ENCODE data around the gene PAX9.

The PAX9 gene

GRCh38 chr14:36661506-36662257 lies at the start of gene PAX9:
PAX9 (plus strand) TSS chr14:36661860; CDS start chr14:36662090, 230 bp downstream.
- no peak for TF ChIP-seq GATA3 (IDR thresholded peaks at IDR 0.05; ENCODE audit: low read depth, low read length)
- TF ChIP-seq GATA2 (IDR thresholded peaks at IDR 0.05; ENCODE audit: low read depth, low read length) = no peak

DNA sequence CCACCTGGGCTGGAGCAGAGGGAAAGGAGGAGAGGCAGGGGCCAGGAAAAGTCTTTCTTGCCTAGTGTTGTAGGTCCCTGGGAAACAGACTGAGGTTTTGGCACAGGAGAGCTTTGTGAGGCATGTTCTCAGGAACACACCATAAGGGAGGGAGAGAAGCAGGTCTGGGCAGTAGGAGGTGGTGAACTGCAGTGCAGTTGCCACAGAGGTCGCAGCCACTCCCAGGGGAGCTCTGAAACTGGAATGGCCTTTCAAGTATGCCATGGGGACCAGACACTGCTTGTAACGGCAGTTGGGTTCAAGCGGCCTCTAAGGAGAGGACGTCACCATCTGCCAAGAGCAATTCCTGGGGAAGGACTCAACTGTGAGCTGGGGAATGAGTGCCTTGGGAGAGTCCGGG lies 43.8 kb upstream of the PAX9 start:
- no peak for TF ChIP-seq GATA2 (IDR thresholded peaks at IDR 0.05; ENCODE audit: low read depth, low read length)
- no peak for TF ChIP-seq GATA3 (IDR thresholded peaks at IDR 0.05; ENCODE audit: low read depth, low read length)

- TF ChIP-seq GATA2 (IDR thresholded peaks at IDR 0.05; ENCODE audit: low read depth, low read length) (no peak), GATA3 (IDR thresholded peaks at IDR 0.05; ENCODE audit: low read depth, low read length) (no peak)
Measured at GRCh38 chr14:36618641-36619040, 43.0 kb upstream of the PAX9 start.

DNA sequence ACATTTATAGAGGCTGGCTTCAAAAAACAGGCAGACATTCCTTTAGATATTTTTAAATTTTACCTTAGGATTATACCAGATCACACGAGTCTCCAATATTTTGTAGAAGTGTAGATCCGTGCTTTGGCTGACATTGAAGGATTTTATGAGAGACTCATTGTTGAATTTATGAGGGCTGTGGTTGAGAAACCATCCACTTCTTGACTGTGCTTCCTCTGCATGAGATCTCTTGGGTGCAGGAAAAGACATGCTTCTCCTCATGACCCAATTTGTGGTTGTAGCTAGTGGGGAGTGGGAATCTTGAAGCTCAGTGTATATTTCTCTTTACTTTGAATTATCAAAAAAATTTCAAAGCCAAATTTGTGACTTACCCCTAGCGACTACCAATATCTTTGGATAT lies 42.5 kb upstream of the PAX9 start:
- TF ChIP-seq GATA2 (IDR thresholded peaks at IDR 0.05; ENCODE audit: low read depth, low read length) (no peak), GATA3 (IDR thresholded peaks at IDR 0.05; ENCODE audit: low read depth, low read length) (no peak)

- TF ChIP-seq GATA3 (IDR thresholded peaks at IDR 0.05; ENCODE audit: low read depth, low read length) (no peak), GATA2 (IDR thresholded peaks at IDR 0.05; ENCODE audit: low read depth, low read length) (no peak)
Measured at GRCh38 chr14:36619853-36620252, 41.8 kb upstream of the PAX9 start.

- TF ChIP-seq GATA2 (IDR thresholded peaks at IDR 0.05; ENCODE audit: low read depth, low read length) (no peak), GATA3 (IDR thresholded peaks at IDR 0.05; ENCODE audit: low read depth, low read length) (no peak)
Measured at GRCh38 chr14:36625014-36625413, 36.6 kb upstream of the PAX9 start.

GRCh38 chr14:36625436-36625835 lies 36.2 kb upstream of the PAX9 start:
- no peak for TF ChIP-seq GATA3 (IDR thresholded peaks at IDR 0.05; ENCODE audit: low read depth, low read length)
- no peak for TF ChIP-seq GATA2 (IDR thresholded peaks at IDR 0.05; ENCODE audit: low read depth, low read length)

GRCh38 chr14:36626151-36626550 lies 35.5 kb upstream of the PAX9 start:
- TF ChIP-seq GATA2 (IDR thresholded peaks at IDR 0.05; ENCODE audit: low read depth, low read length) (no peak), GATA3 (IDR thresholded peaks at IDR 0.05; ENCODE audit: low read depth, low read length) (no peak)

GRCh38 chr14:36627981-36628380 lies 33.7 kb upstream of the PAX9 start:
- TF ChIP-seq GATA3 (IDR thresholded peaks at IDR 0.05; ENCODE audit: low read depth, low read length) (no peak), GATA2 (IDR thresholded peaks at IDR 0.05; ENCODE audit: low read depth, low read length) (no peak)

DNA sequence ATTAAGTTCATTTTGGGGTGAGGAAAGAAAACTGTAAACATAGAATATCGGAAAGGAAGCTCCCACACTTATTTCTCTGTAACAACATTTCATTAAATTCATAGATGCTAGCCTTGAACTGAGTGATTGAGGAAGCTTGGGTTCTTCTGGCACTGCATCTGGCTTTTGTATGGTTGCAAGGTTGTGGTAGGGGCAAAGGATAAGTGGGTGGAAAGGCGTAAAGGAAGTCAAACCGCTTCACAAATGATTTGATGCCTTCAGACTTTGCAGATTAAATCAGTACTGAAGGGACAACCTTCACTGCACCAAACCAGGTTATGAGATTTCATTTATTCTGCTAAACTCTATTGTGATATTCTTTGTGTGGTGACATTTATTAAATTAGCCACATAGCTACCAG lies 28.1 kb upstream of the PAX9 start:
- no peak for TF ChIP-seq GATA3 (IDR thresholded peaks at IDR 0.05; ENCODE audit: low read depth, low read length)
- TF ChIP-seq GATA2 (IDR thresholded peaks at IDR 0.05; ENCODE audit: low read depth, low read length) = no peak

- TF ChIP-seq GATA2 (IDR thresholded peaks at IDR 0.05; ENCODE audit: low read depth, low read length) (no peak), GATA3 (IDR thresholded peaks at IDR 0.05; ENCODE audit: low read depth, low read length) (no peak)
Measured at GRCh38 chr14:36646664-36647416, 14.8 kb upstream of the PAX9 start.

- no peak for TF ChIP-seq GATA3 (IDR thresholded peaks at IDR 0.05; ENCODE audit: low read depth, low read length)
- TF ChIP-seq GATA2 (IDR thresholded peaks at IDR 0.05; ENCODE audit: low read depth, low read length) = no peak
Measured at GRCh38 chr14:36647417-36647823, 14.2 kb upstream of the PAX9 start.

DNA sequence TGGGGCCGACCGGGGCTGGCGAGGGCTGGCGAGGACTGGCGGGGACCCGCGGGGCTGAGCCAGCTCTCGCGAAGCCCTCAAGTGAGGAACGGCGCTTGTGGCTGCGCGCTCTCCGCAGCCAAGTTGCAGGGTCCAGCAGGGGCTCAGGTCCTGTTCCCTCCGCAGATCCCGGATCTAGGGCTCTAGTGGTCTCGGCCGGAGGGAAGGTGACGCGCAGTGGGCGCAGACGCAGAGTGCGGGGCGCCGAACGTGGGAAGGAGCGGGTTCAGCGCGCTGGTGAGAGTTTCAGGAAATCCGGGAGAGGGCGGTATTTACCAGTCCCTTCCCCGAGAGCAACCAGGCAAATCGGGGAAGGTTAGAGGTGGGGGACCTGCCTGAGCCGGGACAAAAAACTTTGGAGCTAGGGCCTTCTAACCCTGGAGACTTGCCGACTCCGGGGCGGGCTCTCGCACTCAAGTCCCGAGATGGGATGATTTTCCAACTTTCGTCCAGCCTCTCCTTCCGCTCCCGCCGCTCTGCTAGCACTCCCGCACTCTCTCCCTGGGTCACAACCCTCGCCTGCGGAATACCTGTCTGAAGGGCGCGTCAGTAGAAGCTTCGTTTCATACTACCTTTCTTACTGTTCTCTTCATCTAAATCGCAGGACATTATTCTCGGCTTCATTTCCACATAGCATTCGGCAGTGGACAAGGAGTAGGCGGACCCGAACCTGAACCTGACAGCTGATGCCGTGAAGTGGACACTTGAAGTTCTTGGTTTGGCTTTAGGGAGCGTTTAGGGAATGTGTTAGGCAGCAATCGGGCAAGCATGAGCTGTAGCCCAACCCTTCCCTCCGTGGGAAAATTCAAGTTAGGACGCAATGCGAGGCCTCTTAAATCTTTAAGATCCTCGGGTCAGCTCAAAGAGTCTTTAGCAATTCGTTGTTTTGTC lies 13.6 kb upstream of the PAX9 start:
- TF ChIP-seq GATA3 (IDR thresholded peaks at IDR 0.05; ENCODE audit: low read depth, low read length) (no peak), GATA2 (IDR thresholded peaks at IDR 0.05; ENCODE audit: low read depth, low read length) (no peak)

Measured in SH-SY5Y (cell line).